EL (cell line): ENCODE measurements around the gene IRF5.
"Not testable (repeated sequence)": the region's sequence is repeated elsewhere in the genome, so short reads cannot be mapped to it uniquely, and the experiment has no call there.

Experiments
- DNase-seq: peaks from one replicate; pipeline ENCODE4 v3.0.0-alpha.2; 2016

IRF5 gene

GRCh38 chr7:128974241-128974934 is 36.7 kb downstream of the IRF5 start:
- no peak for DNase-seq

- DNase-seq = no peak
Observed at GRCh38 chr7:128982105-128982504, 44.4 kb downstream of the IRF5 start.

- DNase-seq = no peak
Observed at GRCh38 chr7:128985660-128986059, 47.9 kb downstream of the IRF5 start.

GRCh38 chr7:128986609-128987008 is 48.9 kb downstream of the IRF5 start:
- DNase-seq = no peak

GRCh38 chr7:128988372-128988771 is 50.6 kb downstream of the IRF5 start:
- DNase-seq = no peak

GRCh38 chr7:128989961-128990360 is 52.2 kb downstream of the IRF5 start:
- no peak for DNase-seq

- DNase-seq = no peak
Observed at GRCh38 chr7:128993419-128993818, 55.7 kb downstream of the IRF5 start.

- not testable (repeated sequence) for DNase-seq
Observed at GRCh38 chr7:128994560-128994959, 56.8 kb downstream of the IRF5 start.

- no peak for DNase-seq
Observed at GRCh38 chr7:128997181-128997580, 59.5 kb downstream of the IRF5 start.
